SK-N-SH treated with all-trans-retinoic acid at 6 μM for 48 hours (cell line): ENCODE results near the gene OBSCN.

Experiments
- ATAC-seq: fragments of 200-7000 bp; cut with Tn5 transposase; 3 replicates; pipeline ENCODE4 v1.9.1; 2020; ENCODE audit warnings: mild to moderate bottlenecking, moderate library complexity
- ARNTL ChIP-seq: fragments of 450-650 bp; formaldehyde crosslinking; IDR thresholded peaks from 2 replicates; pipeline ENCODE4 v1.5.0; 2020; ENCODE audit warnings: low read depth, mild to moderate bottlenecking, moderate library complexity, borderline replicate concordance
- BACH2 ChIP-seq: fragments of 250-450 bp; sonication (Bioruptor Pico); IDR thresholded peaks from 2 replicates; pipeline ENCODE4 v1.9.0; 2021; ENCODE audit warnings: mild to moderate bottlenecking, borderline replicate concordance
- ESRRG ChIP-seq: fragments of 250-450 bp; sonication (Bioruptor Pico); IDR thresholded peaks from 2 replicates; pipeline ENCODE4 v1.6.1; 2021; ENCODE audit warnings: mild to moderate bottlenecking
- GLIS3 ChIP-seq: fragments of 250-450 bp; sonication (Bioruptor Pico); IDR thresholded peaks from 2 replicates; pipeline ENCODE4 v1.5.0; 2020; ENCODE audit warnings: mild to moderate bottlenecking, moderate library complexity
- OSR1 ChIP-seq: fragments of 250-450 bp; sonication (Bioruptor Pico); IDR thresholded peaks from 2 replicates; pipeline ENCODE4 v1.8.0; 2022; ENCODE audit warnings: moderate library complexity, mild to moderate bottlenecking, inconsistent platforms
- PPARA ChIP-seq: fragments of 250-450 bp; sonication (Bioruptor Pico); IDR thresholded peaks from 2 replicates; pipeline ENCODE4 v1.5.0; 2020; ENCODE audit warnings: mild to moderate bottlenecking, borderline replicate concordance
- RARB ChIP-seq: fragments of 250-450 bp; sonication (Bioruptor Pico); IDR thresholded peaks from 2 replicates; pipeline ENCODE4 v1.8.0; 2021; ENCODE audit warnings: mild to moderate bottlenecking, moderate library complexity
- TCF4 ChIP-seq: fragments of 250-450 bp; sonication (Bioruptor Pico); IDR thresholded peaks from 2 replicates; pipeline ENCODE4 v1.8.0; 2021; ENCODE audit warnings: mild to moderate bottlenecking, moderate library complexity, borderline replicate concordance
- TOX ChIP-seq: fragments of 250-450 bp; sonication (Bioruptor Pico); IDR thresholded peaks from 2 replicates; pipeline ENCODE4 v1.8.0; 2021; ENCODE audit warnings: mild to moderate bottlenecking, moderate library complexity, borderline replicate concordance
- ZFP3 ChIP-seq: fragments of 250-450 bp; sonication (Bioruptor Pico); IDR thresholded peaks from 2 replicates; pipeline ENCODE4 v1.5.0; 2020; ENCODE audit warnings: mild to moderate bottlenecking, moderate library complexity
- ZFP30 ChIP-seq: fragments of 450-650 bp; formaldehyde crosslinking; IDR thresholded peaks from 2 replicates; pipeline ENCODE4 v1.5.0; 2022; ENCODE audit warnings: mild to moderate bottlenecking, moderate library complexity
- ZNF565 ChIP-seq: fragments of 450-650 bp; formaldehyde crosslinking; conservative IDR thresholded peaks from 2 replicates; pipeline ENCODE4 v1.5.0; 2020; ENCODE audit warnings: low read depth, mild to moderate bottlenecking, moderate library complexity
- ZNF8 ChIP-seq: fragments of 450-650 bp; formaldehyde crosslinking; IDR thresholded peaks from 2 replicates; pipeline ENCODE4 v1.5.0; 2020; ENCODE audit warnings: mild to moderate bottlenecking, moderate library complexity
- TF ChIP-seq, protein P1 (sequence below): fragments of 250-450 bp; sonication (Bioruptor Pico); IDR thresholded peaks from 2 replicates; pipeline ENCODE4 v1.8.0; 2021; ENCODE audit warnings: low read depth, mild to moderate bottlenecking, moderate library complexity, borderline replicate concordance
- TF ChIP-seq, protein P2 (sequence below): fragments of 250-450 bp; sonication (Bioruptor Pico); IDR thresholded peaks from 2 replicates; pipeline ENCODE4 v1.5.1; 2020; ENCODE audit warnings: low read depth, mild to moderate bottlenecking, moderate library complexity
- TF ChIP-seq, protein P3 (sequence below): fragments of 250-450 bp; sonication (Bioruptor Pico); IDR thresholded peaks from 2 replicates; pipeline ENCODE4 v1.5.1; 2021; ENCODE audit warnings: mild to moderate bottlenecking, moderate library complexity
- TF ChIP-seq, protein P4 (sequence below): fragments of 250-450 bp; sonication (Bioruptor Pico); IDR thresholded peaks from 2 replicates; pipeline ENCODE4 v1.5.0; 2020; ENCODE audit warnings: mild to moderate bottlenecking, moderate library complexity

OBSCN gene

DNA sequence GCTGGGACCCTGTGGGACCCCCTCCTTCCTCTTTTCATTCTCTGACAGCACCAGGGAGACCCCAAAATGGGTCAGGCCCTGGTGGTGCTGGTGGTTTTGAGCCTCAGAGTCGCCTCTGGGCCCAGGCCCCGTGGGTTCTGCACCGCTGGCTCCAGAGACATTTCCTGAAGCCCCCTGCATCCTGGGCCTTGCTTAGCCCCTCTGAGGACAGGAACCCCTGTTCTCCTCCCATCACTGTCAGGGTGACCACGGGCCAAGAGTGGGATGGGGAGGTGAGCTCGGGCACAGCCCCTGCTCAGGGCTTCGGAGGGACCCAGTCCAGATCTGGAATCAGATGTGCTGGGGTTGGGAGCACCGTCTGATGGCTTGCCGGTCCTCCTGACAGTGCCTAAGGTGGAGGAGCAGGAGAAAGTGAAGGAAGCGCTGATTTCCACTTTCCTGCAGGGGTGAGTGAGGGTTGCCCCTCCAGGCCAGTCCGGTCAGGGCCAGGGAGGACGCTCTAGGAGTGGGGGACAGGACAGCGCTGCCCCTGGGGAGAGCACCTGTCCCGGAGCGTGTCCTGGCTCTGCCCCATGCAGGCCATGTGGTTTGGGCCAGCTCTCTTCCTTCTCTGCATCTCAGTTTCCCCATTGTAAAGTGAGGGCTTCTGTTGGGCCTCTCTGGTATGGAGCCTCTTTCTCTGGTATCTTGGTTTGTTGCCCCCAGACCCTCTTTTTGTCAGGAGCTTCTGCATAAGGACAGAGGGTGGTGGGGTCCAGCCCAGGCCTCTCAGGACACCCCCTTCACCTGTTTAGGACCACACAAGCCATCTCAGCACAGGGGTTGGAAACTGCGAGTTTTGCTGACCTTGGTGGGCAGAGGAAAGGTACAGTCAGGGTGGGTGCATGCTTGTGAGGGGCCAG is 127.8 kb downstream of the OBSCN start:
- ATAC-seq = no peak
- TF ChIP-seq ZNF565 (CRISPR knock-in tag) (no peak), ZNF8 (CRISPR knock-in tag) (no peak), ESRRG (CRISPR knock-in tag) (no peak), ZFP30 (CRISPR knock-in tag) (no peak), ARNTL (no peak), BACH2 (CRISPR knock-in tag) (no peak)
- TF ChIP-seq, protein P1, sequence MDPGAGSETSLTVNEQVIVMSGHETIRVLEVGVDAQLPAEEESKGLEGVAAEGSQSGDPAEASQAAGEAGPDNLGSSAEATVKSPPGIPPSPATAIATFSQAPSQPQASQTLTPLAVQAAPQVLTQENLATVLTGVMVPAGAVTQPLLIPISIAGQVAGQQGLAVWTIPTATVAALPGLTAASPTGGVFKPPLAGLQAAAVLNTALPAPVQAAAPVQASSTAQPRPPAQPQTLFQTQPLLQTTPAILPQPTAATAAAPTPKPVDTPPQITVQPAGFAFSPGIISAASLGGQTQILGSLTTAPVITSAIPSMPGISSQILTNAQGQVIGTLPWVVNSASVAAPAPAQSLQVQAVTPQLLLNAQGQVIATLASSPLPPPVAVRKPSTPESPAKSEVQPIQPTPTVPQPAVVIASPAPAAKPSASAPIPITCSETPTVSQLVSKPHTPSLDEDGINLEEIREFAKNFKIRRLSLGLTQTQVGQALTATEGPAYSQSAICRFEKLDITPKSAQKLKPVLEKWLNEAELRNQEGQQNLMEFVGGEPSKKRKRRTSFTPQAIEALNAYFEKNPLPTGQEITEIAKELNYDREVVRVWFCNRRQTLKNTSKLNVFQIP (CRISPR knock-in tag) = no peak

DNA sequence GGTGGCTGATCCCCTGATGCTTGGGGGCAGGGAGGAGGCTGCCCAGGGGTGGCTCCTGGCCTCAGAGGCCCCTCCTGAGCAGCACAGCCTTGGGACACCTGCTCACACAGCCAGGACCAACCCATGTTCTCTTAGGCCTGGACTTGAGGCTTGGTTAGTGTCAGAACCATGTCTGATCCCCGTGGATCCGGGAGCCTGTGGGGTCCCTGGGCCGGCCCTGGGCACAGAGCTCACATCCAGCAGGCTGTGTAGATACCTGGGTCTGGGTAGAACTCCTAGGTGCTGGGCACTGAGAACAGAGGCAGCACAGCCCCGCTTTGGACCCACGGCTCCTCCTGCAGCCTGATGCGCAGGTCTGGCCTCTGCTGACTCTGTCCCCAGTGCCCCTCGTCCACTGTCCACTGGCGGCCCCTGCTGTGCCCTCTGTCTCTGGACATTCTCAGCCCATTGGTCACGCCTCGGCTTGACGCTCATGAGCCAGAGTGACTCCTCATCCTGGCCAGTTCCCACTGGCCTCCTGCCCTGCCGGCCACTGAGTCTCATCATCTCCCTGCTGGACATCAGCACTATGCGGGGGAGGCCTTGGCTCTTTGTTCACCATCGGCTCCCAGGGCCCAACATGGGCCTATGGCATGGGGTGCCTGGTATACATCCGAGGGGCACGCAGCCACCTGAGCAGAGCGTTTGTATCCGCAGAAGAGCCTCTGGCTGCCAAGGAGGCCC is 128.6 kb downstream of the OBSCN start:
- no peak for TF ChIP-seq BACH2 (CRISPR knock-in tag)
- TF ChIP-seq TCF4 (CRISPR knock-in tag) = no peak
- no peak for TF ChIP-seq PPARA (CRISPR knock-in tag)
- TF ChIP-seq, protein P2, sequence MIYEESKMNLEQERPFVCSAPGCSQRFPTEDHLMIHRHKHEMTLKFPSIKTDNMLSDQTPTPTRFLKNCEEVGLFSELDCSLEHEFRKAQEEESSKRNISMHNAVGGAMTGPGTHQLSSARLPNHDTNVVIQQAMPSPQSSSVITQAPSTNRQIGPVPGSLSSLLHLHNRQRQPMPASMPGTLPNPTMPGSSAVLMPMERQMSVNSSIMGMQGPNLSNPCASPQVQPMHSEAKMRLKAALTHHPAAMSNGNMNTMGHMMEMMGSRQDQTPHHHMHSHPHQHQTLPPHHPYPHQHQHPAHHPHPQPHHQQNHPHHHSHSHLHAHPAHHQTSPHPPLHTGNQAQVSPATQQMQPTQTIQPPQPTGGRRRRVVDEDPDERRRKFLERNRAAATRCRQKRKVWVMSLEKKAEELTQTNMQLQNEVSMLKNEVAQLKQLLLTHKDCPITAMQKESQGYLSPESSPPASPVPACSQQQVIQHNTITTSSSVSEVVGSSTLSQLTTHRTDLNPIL = no peak
- TF ChIP-seq GLIS3 = no peak
- TF ChIP-seq ZFP3 (CRISPR knock-in tag) = no peak
- TF ChIP-seq, protein P3, sequence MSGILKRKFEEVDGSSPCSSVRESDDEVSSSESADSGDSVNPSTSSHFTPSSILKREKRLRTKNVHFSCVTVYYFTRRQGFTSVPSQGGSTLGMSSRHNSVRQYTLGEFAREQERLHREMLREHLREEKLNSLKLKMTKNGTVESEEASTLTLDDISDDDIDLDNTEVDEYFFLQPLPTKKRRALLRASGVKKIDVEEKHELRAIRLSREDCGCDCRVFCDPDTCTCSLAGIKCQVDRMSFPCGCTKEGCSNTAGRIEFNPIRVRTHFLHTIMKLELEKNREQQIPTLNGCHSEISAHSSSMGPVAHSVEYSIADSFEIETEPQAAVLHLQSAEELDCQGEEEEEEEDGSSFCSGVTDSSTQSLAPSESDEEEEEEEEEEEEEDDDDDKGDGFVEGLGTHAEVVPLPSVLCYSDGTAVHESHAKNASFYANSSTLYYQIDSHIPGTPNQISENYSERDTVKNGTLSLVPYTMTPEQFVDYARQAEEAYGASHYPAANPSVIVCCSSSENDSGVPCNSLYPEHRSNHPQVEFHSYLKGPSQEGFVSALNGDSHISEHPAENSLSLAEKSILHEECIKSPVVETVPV = no peak
- no peak for TF ChIP-seq ESRRG (CRISPR knock-in tag)
- TF ChIP-seq TOX (CRISPR knock-in tag) = no peak
- TF ChIP-seq, all 23 proteins: peak for 0
- no peak; the same call in 1 of the 3 replicates for ATAC-seq

DNA sequence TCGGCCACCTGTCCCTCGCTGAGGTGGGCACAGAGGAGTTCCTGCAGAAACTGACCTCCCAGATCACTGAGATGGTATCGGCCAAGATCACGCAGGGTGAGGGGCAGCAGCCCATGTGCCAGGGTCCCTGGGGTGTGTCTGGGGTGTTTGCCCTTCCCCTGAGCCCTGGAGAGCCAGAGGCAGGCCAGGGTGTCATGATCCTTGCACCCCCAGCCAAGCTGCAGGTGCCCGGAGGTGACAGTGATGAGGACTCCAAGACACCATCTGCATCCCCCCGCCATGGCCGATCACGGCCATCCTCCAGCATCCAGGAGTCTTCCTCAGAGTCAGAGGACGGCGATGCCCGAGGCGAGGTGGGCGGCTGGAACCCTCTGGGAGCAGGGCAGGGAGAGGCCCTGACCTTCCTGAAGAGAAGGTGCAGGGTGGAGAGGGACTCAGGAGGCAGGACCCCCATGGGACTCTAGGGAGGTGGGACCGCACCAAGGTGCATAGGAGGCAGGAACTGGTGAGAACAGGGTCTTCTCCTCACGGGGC is 129.3 kb downstream of the OBSCN start:
- no peak for ATAC-seq
- TF ChIP-seq RARB (CRISPR knock-in tag) = no peak
- TF ChIP-seq ESRRG (CRISPR knock-in tag) = no peak
- TF ChIP-seq, protein P4, sequence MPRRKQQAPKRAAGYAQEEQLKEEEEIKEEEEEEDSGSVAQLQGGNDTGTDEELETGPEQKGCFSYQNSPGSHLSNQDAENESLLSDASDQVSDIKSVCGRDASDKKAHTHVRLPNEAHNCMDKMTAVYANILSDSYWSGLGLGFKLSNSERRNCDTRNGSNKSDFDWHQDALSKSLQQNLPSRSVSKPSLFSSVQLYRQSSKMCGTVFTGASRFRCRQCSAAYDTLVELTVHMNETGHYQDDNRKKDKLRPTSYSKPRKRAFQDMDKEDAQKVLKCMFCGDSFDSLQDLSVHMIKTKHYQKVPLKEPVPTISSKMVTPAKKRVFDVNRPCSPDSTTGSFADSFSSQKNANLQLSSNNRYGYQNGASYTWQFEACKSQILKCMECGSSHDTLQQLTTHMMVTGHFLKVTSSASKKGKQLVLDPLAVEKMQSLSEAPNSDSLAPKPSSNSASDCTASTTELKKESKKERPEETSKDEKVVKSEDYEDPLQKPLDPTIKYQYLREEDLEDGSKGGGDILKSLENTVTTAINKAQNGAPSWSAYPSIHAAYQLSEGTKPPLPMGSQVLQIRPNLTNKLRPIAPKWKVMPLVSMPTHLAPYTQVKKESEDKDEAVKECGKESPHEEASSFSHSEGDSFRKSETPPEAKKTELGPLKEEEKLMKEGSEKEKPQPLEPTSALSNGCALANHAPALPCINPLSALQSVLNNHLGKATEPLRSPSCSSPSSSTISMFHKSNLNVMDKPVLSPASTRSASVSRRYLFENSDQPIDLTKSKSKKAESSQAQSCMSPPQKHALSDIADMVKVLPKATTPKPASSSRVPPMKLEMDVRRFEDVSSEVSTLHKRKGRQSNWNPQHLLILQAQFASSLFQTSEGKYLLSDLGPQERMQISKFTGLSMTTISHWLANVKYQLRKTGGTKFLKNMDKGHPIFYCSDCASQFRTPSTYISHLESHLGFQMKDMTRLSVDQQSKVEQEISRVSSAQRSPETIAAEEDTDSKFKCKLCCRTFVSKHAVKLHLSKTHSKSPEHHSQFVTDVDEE (CRISPR knock-in tag) = no peak

DNA sequence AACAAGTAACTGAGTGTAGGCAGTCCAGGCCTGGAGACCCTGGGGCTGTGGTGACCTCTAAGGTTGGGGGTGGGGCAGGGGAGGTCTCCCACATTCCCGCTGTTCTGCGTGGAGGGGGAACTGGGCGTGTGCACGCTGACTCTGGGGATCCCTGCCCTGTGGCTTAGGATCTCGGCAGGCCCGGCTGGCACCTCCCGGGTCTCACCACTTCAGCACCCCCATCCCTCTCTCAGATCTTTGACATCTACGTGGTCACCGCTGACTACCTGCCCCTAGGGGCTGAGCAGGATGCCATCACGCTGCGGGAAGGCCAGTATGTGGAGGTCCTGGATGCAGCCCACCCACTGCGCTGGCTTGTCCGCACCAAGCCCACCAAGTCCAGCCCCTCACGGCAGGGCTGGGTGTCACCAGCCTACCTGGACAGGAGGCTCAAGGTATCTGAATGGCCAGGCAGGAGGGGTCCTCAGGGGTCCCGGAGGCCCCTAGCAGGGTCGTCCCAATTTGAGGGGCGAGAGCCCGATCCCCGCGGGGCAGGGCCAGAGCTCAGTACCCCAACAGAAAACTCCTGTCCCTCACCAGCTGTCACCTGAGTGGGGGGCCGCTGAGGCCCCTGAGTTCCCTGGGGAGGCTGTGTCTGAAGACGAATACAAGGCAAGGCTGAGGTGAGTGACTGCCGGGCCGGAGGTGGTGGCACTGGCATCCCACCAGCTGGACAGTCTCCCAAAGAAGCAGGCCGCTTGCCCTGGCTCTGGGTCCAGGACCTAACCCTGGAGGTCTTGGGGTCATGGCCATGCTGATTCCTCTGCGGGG is 130.1 kb downstream of the OBSCN start:
- TF ChIP-seq BACH2 (CRISPR knock-in tag) (no peak), RARB (CRISPR knock-in tag) (no peak), ARNTL (no peak), TCF4 (CRISPR knock-in tag) (no peak), OSR1 (CRISPR knock-in tag) (no peak), ESRRG (CRISPR knock-in tag) (no peak), PPARA (CRISPR knock-in tag) (no peak), ZFP30 (CRISPR knock-in tag) (no peak), ZFP3 (CRISPR knock-in tag) (no peak)
- TF ChIP-seq, protein P2 = no peak
- TF ChIP-seq, protein P4 (CRISPR knock-in tag) = no peak
- TF ChIP-seq, all 23 proteins: peak for 0
- ATAC-seq = no peak
